Calu3 (cell line): Measurements from ENCODE around the gene FIGN. TPM values are rescaled to one million over a fixed set of nuclear protein-coding genes. Genes with fewer than 3 reads are reported as not detected.

Experiments
- BruUV-seq: library from RNA; stranded (reverse); fragments of 400-500 nt; replicated peaks from 2 replicates; lab custom pipeline; 2021; lab: Mats Ljungman, UMichigan
- CTCF ChIA-PET: fragments of 300-600 bp; sonication (Branson Sonifier 250); formaldehyde crosslinking; loops from one replicate; lab custom pipeline; 2022; ENCODE audit warnings: antibody characterized with exemption; lab: Charles Lee
- DNase-seq: peaks from one replicate; pipeline ENCODE4 v3.0.0; 2022
- H3K27ac Mint-ChIP-seq: one replicate; pipeline ENCODE4 v1.8.0; 2022; ENCODE audit warnings: mixed read lengths; ENCODE audit not compliant: unreplicated experiment
- H3K27me3 Mint-ChIP-seq: one replicate; pipeline ENCODE4 v1.8.0; 2022; ENCODE audit warnings: mixed read lengths; ENCODE audit not compliant: unreplicated experiment
- H3K36me3 Mint-ChIP-seq: one replicate; pipeline ENCODE4 v1.8.0; 2022; ENCODE audit warnings: mild to moderate bottlenecking, moderate library complexity, mixed read lengths; ENCODE audit not compliant: insufficient read depth, unreplicated experiment
- H3K4me1 Mint-ChIP-seq: one replicate; pipeline ENCODE4 v1.8.0; 2022; ENCODE audit warnings: mild to moderate bottlenecking, low read depth, mixed read lengths; ENCODE audit not compliant: unreplicated experiment
- H3K4me3 Mint-ChIP-seq: one replicate; pipeline ENCODE4 v1.8.0; 2022; ENCODE audit warnings: mild to moderate bottlenecking, low read depth, moderate library complexity, mixed read lengths; ENCODE audit not compliant: unreplicated experiment
- H3K9me3 Mint-ChIP-seq: one replicate; pipeline ENCODE4 v1.8.0; 2022; ENCODE audit warnings: low read depth, mixed read lengths; ENCODE audit not compliant: unreplicated experiment
- CTCF ChIP-seq: fragments of 200-600 bp; IDR thresholded peaks from one replicate; pipeline ENCODE4 v1.8.0; 2022; ENCODE audit warnings: antibody characterized with exemption; ENCODE audit not compliant: unreplicated experiment
- intact Hi-C: fragments of 100-400 bp; cut with micrococcal nuclease; formaldehyde crosslinking; loops from one replicate; pipeline ENCODE4 v1.10.0; 2022; ENCODE audit not compliant: unreplicated experiment
- total RNA-seq: library from RNA; stranded (reverse); gene quantifications from 2 replicates; pipeline ENCODE4 v1.2.3, GENCODE V29; 2022

FIGN gene
- total RNA-seq, 1 experiment from 2014 or later, result 9.1 TPM

- Mint-ChIP-seq H3K4me1 (no peaks in the 10 kb centered on the region), H3K4me3 (no peak overlapping the region), H3K27me3 (no peaks in the 10 kb centered on the region), H3K9me3 (no peaks in the 10 kb centered on the region), H3K36me3 (no peaks in the 10 kb centered on the region), H3K27ac (no peak overlapping the region)
- CTCF ChIA-PET, result no interaction called here
- no peak for TF ChIP-seq CTCF
- no TSS peak for BruUV-seq
- intact Hi-C loops, result no loop called here
- DNase-seq, result no peak
Measured at GRCh38 chr2:163723348-163723747, 12.5 kb downstream of the FIGN start.

DNA sequence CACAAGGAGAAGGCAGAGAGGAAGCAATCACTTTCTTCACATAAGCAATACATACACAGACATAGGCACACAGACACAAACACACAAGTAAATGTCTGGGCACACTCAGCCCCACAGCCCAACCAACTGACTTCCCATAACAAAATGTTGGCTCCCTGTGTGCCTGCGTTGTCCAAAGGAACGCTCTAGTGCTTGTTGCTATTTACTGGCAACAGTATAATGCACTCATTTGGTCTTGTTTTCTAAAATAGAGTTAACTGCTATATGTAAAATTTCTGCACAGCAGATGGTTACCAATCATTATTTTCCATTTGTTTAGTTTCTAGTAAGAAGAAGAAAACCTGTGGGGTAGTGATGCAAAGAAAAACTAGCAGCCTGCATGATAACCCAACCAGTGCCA is 16.5 kb downstream of the FIGN start:
- Mint-ChIP-seq H3K4me3 (no peak overlapping the region), H3K27ac (no peak overlapping the region), H3K9me3 (no peaks in the 10 kb centered on the region), H3K4me1 (peaks cover 8% of the 10 kb centered on the region), H3K36me3 (no peaks in the 10 kb centered on the region), H3K27me3 (no peaks in the 10 kb centered on the region)
- no peak for DNase-seq
- CTCF ChIA-PET, result no interaction called here
- no TSS peak for BruUV-seq
- intact Hi-C loops, result no loop called here
- TF ChIP-seq CTCF, result no peak

DNA sequence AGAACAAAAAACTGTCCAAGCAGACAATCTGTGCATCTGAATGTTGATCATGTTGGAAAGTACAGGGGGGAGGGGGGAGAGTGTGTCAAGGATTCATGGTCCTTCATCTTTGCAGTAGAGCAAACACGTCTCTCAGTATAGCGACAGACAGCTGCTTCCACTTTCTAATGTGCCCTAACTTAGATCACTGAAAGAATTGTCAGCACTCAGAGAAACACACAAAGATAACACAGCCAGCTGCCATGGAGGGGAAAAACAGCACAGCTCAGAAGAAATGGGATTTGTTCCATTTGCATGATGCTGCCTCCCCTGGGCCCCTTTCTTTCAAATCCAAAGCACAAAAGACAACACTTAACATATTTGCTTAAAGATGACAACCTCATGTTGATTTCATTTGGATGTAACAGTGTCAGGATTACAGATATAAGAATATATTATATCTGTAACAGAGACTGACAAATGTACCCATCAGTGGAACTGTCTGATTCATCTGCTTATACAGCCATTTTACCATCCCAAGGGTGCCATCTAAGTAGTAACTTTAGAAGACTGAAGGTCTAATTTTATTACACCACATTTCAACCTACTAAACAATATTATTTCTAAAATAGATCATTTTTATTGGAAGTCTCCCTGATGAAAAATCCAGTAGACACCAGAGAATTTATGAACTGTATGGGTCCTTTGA is 17.7 kb downstream of the FIGN start:
- Mint-ChIP-seq H3K9me3 (no peaks in the 10 kb centered on the region), H3K27me3 (no peaks in the 10 kb centered on the region), H3K4me3 (no peak overlapping the region), H3K4me1 (peaks cover 8% of the 10 kb centered on the region), H3K27ac (no peak overlapping the region), H3K36me3 (no peaks in the 10 kb centered on the region)
- intact Hi-C loops, result no loop called here
- CTCF ChIA-PET, result no interaction called here
- no peak for DNase-seq
- no TSS peak for BruUV-seq
- no peak for TF ChIP-seq CTCF

- no peaks in the 10 kb centered on the region for H3K36me3 Mint-ChIP-seq
- peaks cover 8% of the 10 kb centered on the region for H3K4me1 Mint-ChIP-seq
- no peak overlapping the region for H3K27ac Mint-ChIP-seq
- H3K9me3 Mint-ChIP-seq, result no peaks in the 10 kb centered on the region
- H3K4me3 Mint-ChIP-seq, result no peak overlapping the region
- no peaks in the 10 kb centered on the region for H3K27me3 Mint-ChIP-seq
- intact Hi-C loops, result no loop called here
- no peak for DNase-seq
- no peak for TF ChIP-seq CTCF
- BruUV-seq, result no TSS peak
- CTCF ChIA-PET, result no interaction called here
Measured at GRCh38 chr2:163717515-163717914, 18.3 kb downstream of the FIGN start.
